Endothelial cell of hepatic sinusoid (primary cell): ENCODE data around the gene PARD3B.

Experiments used
- in situ Hi-C: cut with HindIII; loops from 2 replicates; pipeline ENCODE4 v1.10.0; 2017; ENCODE audit warnings: low sequenced_read_pairs

PARD3B gene

DNA sequence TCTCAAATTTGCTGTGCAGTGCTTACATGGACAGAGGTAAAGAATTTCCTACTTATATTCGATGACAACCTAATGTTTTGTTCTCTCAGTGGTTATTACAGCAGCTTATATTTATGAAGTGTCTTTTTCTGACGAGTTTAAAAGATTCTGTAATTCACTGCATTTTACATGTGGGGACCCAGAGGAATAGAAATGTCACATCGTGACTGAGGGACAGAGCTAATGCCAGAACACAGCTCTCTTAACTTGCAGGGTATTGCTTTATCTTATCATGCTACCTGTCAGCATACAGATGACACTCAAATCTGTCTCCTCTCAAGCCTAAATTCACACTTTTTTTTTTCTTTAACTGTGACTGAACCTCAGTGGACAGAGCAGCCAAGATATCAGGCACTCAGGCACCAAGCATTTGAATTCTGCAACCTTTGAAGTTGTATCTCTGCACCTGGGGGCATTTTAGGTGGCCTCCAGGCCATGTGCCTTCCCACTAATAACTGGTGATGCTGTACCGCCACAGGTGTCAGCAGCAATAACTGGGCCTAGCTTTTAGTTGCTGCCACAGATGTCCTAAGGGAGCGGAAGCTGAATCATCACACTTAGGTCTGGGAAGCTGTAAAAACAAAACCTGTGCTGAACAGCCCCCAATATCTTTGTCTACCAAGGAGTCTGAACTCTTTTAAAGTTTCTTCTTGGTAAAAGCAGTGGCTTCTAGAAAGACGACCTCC is 821.2 kb downstream of the PARD3B start:
- in situ Hi-C loops, result no loop called here

DNA sequence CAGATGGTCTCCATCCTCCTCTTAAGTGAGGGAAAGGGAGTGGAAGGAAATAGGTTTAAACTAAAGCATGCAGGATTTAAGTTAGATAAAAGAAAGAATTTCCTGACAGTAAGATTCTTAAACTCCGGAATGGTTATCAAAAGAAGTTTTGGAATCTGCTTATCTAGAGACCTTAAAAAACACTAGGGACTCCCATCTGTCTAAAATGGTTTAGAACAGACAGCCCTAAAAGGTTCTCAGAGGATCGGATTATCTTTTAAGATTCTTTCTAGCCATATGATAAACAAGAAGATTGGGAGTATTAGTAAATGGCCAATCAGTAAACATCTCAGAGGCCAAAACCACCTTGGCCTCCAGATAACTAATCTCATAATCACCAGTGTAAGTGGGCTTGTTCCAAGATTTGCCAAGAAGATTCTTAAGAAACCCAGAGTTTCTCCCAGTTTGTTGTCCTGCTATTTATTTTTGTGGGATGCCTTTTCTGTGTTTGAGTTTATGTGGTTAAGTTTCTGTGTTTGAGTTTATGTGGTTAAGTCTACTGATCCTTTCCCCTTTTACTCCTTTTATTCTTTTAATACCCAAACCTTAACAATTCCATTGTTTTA is 822.2 kb downstream of the PARD3B start:
- in situ Hi-C loops, result no loop called here

DNA sequence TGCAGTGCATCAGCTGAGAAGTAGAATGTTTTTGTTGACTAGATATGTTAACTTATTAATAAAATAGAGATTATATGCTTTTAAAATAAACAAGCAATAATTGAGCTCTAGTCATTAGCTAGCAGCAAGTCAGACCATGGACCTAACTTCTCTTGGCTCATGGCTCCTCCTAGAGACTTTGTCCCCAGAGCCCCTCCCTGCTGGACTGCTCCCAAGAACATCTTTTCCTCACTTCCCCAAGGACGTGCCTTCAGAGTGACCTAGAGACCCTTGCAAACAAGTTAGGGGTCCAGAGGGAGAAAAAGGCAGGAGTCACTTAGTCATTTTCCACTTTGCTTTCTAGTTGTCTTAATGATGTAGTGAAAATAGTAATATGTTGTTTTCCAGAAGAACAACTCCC is 824.5 kb downstream of the PARD3B start:
- in situ Hi-C loops, result no loop called here

- in situ Hi-C loops, result no loop called here
These were observed 825.5 kb downstream of the PARD3B start for GRCh38 chr2:205370726-205371125.

GRCh38 chr2:205372141-205372540 is 826.9 kb downstream of the PARD3B start:
- in situ Hi-C loops, result no loop called here

- in situ Hi-C loops, result no loop called here
These were observed 830.5 kb downstream of the PARD3B start for GRCh38 chr2:205375461-205376448.

DNA sequence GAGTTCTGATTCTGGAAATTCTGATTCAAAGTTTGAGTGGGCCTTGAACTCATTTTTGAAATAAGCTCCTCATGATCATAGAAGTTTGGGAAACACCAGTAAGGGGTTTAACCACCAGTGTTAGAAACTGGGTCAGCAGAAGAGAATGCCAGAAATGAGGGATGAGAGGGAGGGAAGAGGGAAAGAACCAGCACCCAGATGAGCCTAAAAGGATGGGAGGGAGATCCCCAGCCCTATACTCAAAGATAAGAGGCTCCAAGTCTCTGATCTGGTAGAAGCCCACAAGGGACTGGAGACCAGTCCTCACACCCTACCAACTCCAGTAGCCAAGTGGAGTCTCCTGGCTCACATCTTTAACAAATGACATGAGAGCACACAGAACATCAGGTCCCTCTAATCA is 832.0 kb downstream of the PARD3B start:
- in situ Hi-C loops, result no loop called here

DNA sequence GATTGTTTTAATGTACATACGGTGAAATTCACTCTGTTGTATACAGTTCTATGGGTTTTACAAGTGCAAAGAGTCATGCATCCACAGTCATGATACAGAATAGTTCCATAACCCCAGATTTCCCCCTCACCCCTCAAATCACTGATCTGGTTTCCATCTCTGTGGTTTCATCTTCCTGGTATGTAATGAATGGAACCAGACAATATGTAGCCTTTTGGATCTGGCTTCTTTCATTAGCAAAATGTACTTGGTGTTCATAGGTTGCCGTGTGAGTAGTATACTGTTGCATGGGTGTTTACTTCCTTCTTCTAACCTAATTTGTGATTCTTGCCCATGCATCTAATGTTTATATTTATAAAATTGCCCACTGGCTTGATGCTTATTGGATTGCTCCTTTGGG is 838.3 kb downstream of the PARD3B start:
- in situ Hi-C loops, result no loop called here

DNA sequence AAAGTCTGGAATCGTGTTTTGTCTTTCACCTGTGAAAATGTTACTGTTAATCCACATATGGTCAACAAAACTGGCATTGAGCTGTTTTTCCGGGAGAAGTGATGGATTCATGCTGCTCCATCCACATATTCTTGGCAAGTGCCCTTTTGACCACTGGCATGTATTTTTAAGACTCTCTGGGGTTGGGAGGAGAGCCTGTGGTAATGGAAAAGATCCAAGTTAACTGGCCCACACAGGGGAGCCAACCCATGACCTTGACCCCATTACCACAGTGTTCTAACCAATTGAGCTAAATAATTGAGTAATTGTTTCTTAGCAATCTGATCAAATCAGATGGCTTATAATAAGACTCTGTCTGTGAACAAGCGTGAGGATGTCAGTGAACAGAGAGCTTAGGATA is 840.8 kb downstream of the PARD3B start:
- in situ Hi-C loops, result no loop called here

- in situ Hi-C loops, result no loop called here
These were observed 842.2 kb downstream of the PARD3B start for GRCh38 chr2:205387350-205388055.

- in situ Hi-C loops, result no loop called here
These were observed 845.6 kb downstream of the PARD3B start for GRCh38 chr2:205390866-205391265.

DNA sequence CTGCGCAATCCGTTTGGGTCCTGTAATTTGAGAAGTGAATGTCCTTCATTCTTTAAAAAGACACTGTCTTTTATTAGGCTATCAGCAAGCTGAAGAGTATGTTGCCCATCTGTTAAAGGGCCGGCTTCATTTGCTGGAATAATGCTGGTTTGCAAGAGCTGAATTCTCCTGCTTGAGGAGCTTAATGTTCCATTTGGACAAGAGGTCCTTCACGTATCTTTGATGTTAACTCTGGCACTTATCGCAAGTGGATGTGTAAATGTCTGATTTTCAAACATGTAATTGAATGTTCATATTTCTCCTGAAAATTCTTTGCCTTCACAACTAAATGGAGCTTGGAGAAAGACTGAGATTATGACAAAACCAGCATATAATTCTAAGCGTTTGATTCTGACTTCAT is 856.2 kb downstream of the PARD3B start:
- in situ Hi-C loops, result no loop called here

GRCh38 chr2:205402011-205402410 is 856.7 kb downstream of the PARD3B start:
- in situ Hi-C loops, result no loop called here

DNA sequence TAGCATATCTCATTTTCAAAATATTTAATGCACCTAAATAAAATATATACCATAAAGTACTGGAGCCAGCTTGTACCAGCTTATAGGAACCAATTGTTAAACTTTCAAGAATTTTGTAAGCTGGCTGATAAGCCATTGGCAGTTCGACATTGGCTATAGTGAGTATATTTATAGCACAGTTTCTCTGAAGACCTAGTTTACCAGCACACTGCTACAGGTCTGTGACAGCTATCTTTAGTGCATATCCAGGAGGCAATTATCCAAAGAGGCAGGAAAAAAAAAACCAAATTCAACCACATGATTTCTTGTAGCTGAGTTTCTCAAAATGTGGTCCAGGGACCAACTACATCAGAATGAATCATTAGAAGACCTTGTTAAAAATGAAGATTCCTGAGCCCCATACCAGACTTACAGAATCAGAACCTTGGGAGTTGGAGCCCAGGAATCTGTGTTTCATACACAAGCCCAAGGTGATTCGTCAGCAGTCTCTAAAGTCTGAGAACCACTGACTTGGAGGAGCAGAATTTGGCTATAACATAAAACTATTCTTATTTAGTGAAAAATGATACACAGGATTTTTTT is 858.1 kb downstream of the PARD3B start:
- in situ Hi-C loops, result no loop called here

- in situ Hi-C loops, result no loop called here
These were observed 859.9 kb downstream of the PARD3B start for GRCh38 chr2:205405194-205405593.

DNA sequence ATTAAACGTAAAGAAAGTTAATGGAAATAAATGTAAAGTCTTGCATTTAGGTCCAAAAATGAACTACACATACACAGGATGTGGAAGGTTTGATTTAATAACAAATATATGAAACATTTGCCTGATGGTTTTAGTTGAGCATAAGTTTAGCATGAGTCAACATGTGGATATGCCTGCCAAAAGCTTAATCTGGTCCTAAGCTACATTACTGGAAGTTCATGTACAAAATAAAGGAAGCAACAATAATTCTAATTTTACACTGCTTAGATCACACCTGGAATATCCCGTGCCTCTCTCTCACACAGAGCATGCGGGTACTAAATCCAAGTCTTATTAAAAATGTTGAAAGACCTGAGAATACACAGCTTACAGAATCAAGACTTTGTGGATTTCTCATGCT is 860.5 kb downstream of the PARD3B start:
- in situ Hi-C loops, result no loop called here

- in situ Hi-C loops, result no loop called here
These were observed 862.7 kb downstream of the PARD3B start for GRCh38 chr2:205407984-205408383.

- in situ Hi-C loops, result no loop called here
These were observed 863.4 kb downstream of the PARD3B start for GRCh38 chr2:205408696-205409095.

DNA sequence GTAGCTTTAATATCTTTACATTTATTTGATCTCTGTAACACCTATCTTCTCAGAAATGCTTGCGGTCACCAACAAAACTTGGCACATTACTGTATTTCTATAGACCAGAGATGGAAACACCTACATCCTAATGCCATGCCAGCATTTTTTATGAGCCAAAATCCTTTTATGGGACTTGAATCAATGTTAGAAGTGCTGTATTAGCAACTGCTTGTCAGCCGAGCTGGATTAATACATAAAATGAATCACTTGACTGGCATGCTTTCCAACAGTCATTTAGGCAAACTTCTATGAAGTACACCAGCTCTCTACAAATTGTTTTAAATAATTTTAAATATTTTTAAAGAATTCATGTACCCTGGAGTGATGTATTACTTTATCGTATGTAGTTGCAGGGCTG is 864.1 kb downstream of the PARD3B start:
- in situ Hi-C loops, result no loop called here

DNA sequence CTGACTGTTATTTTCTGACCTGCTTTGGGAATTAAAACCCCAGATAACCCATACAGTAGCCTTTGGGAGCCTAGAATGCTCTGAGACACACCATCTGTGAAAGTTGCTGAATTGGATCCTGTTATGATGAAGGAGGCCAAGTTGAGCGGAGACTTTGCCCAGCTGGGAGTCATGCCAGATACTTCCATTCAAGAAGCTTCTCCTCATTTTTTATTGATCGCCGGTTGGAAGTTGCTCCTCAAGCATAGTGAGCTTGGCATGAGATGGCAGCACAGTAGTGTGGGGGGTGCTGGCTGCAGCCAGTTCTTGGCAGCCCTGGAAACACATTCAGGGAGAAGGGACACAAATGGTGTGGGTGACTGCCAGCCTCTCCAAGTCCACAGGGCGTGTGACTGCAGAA is 866.3 kb downstream of the PARD3B start:
- in situ Hi-C loops, result no loop called here

DNA sequence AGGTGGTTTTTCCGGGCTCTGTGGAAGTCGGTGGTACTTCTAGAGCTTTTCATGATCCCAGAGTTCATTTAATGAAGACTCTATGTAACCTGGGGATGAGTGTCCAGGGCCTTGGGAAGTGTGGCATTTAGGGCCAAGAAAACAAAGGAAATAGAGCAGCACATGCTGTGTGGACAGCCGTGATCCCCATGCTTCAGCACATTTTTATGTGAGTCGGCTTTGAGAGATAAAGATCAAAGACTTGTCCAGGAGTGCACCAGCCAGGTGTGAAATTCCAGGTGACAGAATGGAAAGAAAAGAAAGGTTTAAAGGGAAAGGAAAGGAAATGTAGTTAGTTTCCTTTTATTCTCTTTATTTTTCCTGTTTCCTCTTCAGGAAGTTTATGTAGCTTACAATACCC is 879.1 kb downstream of the PARD3B start:
- in situ Hi-C loops, result no loop called here
